Retinal pigment epithelial cell (primary cell): ENCODE data around the gene RFTN1.

Experiments used
- DNase-seq: peaks from one replicate; pipeline ENCODE4 v3.0.0-alpha.2; 2010; ENCODE audit warnings: low read depth
- H3K4me3 ChIP-seq: 2 replicates; pipeline ENCODE4 v1.5.1; 2011; ENCODE audit warnings: mild to moderate bottlenecking, low read length, control low read depth, moderate library complexity
- CTCF ChIP-seq: conservative IDR thresholded peaks from 2 replicates; pipeline ENCODE4 v1.5.1; 2011; ENCODE audit warnings: low read depth, low read length, control low read depth, inconsistent platforms

The RFTN1 gene

DNA sequence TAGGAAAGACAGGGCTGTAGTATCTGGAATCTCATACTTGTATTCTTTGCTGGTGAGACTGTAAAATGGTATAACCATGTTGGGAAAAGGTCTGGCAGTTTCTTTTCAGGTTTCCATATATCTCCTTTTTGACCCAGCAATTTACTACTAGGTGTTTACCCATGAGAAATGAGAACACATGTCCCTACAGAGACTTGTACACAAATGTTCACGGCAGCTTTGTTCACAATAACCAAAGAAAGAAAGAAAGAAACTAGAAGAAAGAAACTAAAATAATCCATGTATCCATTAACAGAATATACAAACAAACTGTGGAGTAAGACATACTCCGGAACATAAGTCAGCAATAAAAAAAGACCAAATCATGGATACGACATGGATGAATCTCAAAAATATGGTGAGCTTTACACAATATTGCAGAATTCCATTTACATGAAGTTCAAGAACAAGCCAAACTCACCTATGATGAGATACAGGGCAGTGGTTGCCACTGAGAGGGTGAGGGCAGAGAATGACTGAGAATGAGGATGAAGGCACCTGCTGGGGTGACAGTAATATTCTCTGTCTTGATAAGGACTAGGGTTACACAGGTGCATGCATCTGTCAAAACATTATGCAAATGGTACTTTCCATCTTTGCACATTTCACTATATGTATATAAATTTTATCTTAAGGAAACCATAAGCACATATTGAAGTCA lies 2.7 kb downstream of the RFTN1 start:
- TF ChIP-seq CTCF: no peak
- no peak overlapping the region for H3K4me3 ChIP-seq
- DNase-seq: no peak

- DNase-seq: no peak
- H3K4me3 ChIP-seq: no peak overlapping the region
- TF ChIP-seq CTCF: no peak
Measured at GRCh38 chr3:16509721-16510619, 3.5 kb downstream of the RFTN1 start.

- H3K4me3 ChIP-seq: no peak overlapping the region
- no peak for DNase-seq
- no peak for TF ChIP-seq CTCF
Measured at GRCh38 chr3:16508591-16508995, 4.9 kb downstream of the RFTN1 start.

- DNase-seq: no peak
- no peak overlapping the region for H3K4me3 ChIP-seq
- TF ChIP-seq CTCF: no peak
Measured at GRCh38 chr3:16508243-16508578, 5.3 kb downstream of the RFTN1 start.

DNA sequence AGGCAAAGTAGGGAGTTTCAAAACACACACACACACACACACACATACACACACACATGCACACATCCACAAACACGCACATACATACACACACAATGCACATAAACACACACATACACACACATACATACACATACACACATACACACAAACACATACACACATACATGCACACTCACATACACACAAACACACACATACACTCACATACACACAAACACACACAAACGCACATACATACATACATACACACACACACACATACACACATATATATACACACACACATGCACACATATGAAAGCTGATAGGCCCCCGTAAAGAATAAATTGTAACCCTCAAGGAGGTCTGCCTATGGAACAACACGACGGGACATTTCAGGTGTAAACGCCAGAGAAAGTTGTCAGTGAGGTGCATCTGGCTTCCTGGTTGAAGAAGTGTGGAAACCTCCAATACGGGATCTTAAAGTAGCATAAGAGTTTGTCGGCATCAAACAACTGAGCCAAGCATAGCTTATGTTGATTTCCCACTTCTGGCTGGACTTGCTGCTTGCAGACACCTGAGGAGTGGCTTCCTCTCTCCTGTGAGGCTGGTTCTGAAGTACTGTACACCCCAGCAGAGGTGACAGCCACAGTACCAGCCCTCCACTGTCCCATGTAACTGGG lies 5.8 kb downstream of the RFTN1 start:
- TF ChIP-seq CTCF: no peak
- H3K4me3 ChIP-seq: no peak overlapping the region
- no peak for DNase-seq

DNA sequence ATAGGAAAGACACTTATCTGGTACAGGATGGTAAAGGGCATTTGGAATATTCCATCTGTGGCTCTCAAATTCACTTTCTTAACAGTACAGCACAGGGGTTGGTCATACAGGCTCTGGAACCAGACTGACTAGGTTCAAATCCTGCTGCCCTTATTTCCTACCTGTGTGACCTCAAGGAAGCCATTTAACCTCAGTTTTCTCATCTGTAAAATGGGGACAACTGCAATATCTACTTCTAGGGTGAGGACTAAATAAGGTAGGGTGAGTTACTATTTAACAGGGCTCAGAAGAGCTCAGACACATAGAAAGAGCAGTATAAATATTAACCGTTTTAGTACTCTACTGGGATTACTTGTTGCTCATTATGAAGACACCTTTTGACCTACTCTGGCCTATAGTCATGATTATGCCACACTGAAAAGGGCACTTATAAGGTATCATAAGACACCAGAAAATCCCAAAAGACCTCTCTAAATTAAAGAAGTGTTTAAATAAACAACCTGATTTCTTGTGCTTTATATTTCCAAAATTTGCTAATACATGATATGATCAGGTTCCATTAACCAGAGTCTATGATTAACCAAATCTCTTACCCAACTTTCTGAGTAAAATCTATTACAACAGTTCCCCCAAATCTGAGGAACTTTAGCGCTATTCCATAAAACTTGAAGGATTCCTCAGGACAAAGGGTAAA lies 6.5 kb downstream of the RFTN1 start:
- no peak for DNase-seq
- H3K4me3 ChIP-seq: no peak overlapping the region
- no peak for TF ChIP-seq CTCF
